ENCODE data around the gene ATP11A.
"Not testable (repeated sequence)": the region's sequence is repeated elsewhere in the genome, so short reads cannot be mapped to it uniquely, and the experiment has no call there.

Gene ATP11A

GRCh38 chr13:112655913-112656312, 33.9 kb upstream of the ATP11A start:
- TF ChIP-seq POLR2A (IDR thresholded peaks at IDR 0.05; ENCODE audit: low read length): no peak
- no peak for TF ChIP-seq GATA1 (IDR thresholded peaks at IDR 0.05; ENCODE audit: low read depth, low read length)
- DNase-seq: peak; percentile 74 to 85

- TF ChIP-seq POLR2A (IDR thresholded peaks at IDR 0.05; ENCODE audit: low read length) (no peak), GATA1 (IDR thresholded peaks at IDR 0.05; ENCODE audit: low read depth, low read length) (no peak)
- no peak for DNase-seq
These were observed 31.9 kb upstream of the ATP11A start for GRCh38 chr13:112657850-112658445.

GRCh38 chr13:112658808-112659207, 31.0 kb upstream of the ATP11A start:
- DNase-seq: no peak
- TF ChIP-seq POLR2A (IDR thresholded peaks at IDR 0.05; ENCODE audit: low read length) (no peak), GATA1 (IDR thresholded peaks at IDR 0.05; ENCODE audit: low read depth, low read length) (no peak)

DNA sequence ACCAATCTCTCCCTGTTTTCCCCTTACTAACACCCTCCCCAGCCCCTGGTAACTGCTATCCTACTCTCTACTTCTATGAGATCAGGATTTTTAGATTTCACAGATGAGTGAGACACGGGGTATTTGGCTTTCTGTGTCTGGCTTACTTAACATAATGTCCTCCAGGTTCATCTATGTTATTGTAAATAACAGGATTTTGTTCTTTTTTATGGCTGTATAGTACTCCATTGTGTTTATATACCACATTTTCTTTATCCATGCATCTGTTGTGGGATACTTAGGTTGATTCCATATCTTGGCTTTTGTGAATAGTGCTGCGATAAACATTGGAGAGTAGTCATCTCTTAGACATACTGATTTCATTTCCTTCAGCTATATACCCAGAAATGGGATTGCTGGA, 28.5 kb upstream of the ATP11A start:
- TF ChIP-seq GATA1 (IDR thresholded peaks at IDR 0.05; ENCODE audit: low read depth, low read length) (no peak), POLR2A (IDR thresholded peaks at IDR 0.05; ENCODE audit: low read length) (no peak)

DNA sequence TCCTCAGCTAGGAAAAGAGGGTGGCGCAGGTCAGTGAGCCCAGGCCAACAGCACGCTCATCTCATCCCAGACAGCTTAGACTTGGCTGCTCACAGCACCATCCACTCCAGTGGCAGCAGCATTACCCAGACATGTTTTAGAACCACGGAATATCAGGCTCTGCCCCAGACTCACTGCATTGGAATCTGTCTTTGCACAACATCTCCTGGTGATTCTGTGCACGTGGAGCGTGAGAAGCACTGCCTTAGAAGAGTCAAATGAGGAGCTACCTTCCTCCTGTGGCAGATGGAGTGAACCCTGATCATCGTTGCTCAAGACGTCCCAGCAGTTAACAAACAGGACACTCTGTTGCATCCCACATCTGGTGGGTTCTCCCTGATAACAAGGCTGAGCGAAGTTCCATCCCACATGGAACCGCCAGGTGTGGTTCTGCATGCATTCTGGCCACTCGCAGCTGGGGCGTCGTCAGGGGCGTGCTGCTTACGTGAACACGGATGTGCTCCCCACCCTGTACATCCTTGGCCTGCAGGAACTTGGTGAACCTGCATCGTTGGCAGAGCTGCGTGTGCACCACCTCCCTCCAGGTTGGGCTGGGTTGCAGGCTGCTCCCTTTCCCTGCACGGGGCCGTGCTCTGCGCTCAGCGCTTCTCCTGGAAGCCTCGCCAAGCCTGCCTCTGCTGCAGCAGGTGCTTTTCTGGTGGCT, 25.2 kb upstream of the ATP11A start:
- DNase-seq: no peak
- no peak for TF ChIP-seq POLR2A (IDR thresholded peaks at IDR 0.05; ENCODE audit: low read length)
- no peak for TF ChIP-seq GATA1 (IDR thresholded peaks at IDR 0.05; ENCODE audit: low read depth, low read length)

More for the DNA sequence above, 28.5 kb upstream of the ATP11A start:
- DNase-seq: no peak

- TF ChIP-seq GATA1 (IDR thresholded peaks at IDR 0.05; ENCODE audit: low read depth, low read length) (no peak), POLR2A (IDR thresholded peaks at IDR 0.05; ENCODE audit: low read length) (no peak)
- no peak for DNase-seq
These were observed 20.9 kb upstream of the ATP11A start for GRCh38 chr13:112668924-112669323.

DNA sequence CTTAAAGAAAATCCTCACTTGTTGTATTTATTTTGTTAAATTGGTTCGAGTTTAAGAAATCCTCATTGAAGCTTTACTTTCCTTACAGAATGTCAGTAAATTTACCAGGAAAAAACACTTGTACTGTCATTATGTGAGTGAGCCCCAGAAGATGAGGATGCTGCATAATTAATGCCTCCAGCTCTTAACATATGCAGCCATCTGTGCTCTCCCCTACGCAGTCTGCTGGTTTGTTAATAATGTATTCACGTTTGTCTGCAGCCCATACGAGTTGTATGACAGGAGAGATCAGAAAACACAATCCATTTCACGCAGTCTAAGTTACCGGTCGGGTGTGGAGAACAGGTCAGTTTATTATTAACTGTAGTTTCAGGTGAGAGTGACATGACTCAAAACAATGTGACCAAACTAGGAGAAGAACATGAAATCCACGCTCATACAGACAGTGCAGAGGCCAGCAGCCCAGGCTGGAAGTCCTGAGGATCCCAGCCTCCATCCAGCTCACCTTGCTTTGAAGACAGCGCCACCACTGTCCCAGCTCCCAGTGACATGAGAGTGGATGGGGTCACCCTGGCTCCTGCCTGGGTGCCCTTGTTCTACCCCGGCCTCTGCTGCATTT, 19.8 kb upstream of the ATP11A start:
- no peak for DNase-seq
- TF ChIP-seq GATA1 (IDR thresholded peaks at IDR 0.05; ENCODE audit: low read depth, low read length) (no peak), POLR2A (IDR thresholded peaks at IDR 0.05; ENCODE audit: low read length) (no peak)

DNA sequence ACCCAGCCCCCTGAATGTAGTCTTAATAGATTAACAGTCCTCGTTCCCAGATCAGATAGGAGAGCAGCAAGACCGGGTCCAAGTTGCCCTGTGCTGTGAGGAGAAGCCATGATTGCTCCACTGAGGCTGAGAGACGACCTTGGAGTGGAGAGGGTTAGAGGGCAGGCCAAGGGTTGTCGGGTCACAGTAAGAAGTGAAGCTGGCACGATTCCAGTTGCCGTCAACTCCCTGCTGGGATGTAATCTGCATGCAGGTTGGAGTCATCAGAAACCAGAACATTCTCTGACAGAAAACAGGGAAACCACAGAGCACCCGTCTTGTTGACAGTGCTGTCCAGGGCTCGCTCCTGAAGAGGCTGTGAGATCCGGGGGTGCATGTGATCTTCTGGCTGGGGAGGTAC, 19.0 kb upstream of the ATP11A start:
- DNase-seq: no peak
- TF ChIP-seq POLR2A (IDR thresholded peaks at IDR 0.05; ENCODE audit: low read length) (no peak), GATA1 (IDR thresholded peaks at IDR 0.05; ENCODE audit: low read depth, low read length) (no peak)

DNA sequence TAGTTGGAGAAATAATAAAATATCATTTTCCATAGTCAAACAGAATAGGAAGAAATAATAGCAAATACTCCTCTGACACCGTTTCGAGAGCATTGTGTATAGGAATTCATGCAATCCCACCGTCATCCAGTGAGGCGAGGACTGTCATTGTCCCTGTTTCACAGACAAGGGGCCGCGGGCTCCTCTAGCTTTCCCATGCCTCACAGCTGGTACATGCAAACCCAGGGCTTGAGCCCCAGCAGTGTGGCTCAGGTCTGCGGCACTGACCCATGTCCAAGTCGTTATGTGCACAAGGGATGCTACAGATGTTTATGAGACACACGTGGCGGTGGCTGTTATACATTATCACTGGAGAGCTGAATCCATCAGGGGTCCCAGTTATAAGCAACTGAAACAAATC, 18.5 kb upstream of the ATP11A start:
- no peak for DNase-seq
- TF ChIP-seq GATA1 (IDR thresholded peaks at IDR 0.05; ENCODE audit: low read depth, low read length): no peak
- TF ChIP-seq POLR2A (IDR thresholded peaks at IDR 0.05; ENCODE audit: low read length): no peak

DNA sequence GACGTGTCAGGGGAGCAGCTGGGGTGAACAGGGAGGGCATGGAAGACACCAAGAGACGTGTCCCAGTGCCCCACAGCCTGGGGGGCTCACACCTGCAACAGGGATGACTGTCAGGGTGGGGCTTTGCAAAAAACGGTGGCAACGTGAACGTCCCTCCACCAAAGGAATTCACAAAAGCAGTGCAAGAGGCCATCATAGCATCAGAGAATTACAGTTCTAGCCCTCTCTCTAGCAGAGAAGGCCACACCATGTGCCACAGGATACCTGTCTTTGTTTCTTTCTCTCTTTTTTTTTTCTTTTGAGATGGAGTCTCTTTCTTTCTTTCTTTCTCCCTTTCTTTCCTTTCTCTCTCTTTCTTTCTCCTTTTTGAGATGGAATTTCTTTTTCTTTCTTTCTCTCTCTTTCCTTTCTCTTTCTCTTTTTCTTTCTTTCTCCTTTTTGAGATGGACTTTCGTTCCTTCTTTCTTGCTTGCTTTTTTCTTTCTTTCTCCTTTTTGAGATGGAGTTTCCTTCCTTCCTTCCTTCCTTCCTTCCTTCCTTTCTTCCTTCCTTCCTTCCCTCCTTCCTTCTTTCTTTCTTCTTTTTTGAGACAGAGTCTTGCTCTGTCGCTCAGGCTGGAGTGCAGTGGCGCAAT, 17.1 kb upstream of the ATP11A start:
- DNase-seq: no peak
- no peak for TF ChIP-seq GATA1 (IDR thresholded peaks at IDR 0.05; ENCODE audit: low read depth, low read length)
- no peak for TF ChIP-seq POLR2A (IDR thresholded peaks at IDR 0.05; ENCODE audit: low read length)

DNA sequence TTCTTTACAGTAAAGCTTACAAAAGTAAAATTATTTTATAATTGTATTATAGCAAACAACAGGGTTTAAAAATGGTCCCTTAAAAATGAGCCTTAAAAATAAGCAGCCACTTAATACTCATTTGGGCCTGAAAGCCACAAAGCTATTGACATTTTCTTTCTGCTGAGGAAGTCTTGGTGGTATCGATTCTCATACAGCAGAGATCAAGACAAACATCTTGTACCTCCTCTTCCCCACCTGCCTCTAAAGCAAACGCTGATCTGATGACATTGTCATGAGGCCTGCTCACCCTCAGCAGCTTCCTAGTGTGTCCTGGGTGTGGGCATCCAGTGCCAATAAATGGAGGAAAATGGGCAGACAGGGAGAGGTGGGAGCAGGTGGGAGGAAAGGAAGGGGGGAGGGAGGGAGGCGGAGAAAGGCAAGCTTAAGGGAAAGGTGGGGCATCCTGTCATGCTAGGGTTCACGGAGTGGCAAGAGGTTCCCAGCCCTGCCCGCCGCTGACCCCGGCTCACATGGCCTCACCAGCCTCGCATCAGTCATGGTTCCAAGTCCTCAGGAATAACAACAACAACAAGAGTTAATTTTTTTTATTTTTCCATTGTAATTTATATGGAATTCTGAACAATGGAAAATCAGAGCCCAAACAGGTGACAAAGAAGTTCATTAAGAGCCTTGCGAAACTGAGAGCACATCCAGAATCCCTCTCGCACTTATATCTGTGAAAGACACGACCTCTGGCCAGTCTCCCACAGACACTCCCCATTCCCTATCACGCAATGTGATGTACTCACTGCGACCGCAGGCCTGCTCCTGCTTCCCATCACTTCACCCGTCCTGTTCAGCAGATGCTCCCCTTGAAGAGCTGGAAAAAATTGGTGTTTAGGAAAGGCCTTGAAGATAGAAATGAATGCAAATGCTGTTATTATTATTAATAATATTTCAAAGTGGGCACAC, 15.1 kb upstream of the ATP11A start:
- TF ChIP-seq GATA1 (IDR thresholded peaks at IDR 0.05; ENCODE audit: low read depth, low read length) (no peak), POLR2A (IDR thresholded peaks at IDR 0.05; ENCODE audit: low read length) (no peak)
- DNase-seq: no peak

- TF ChIP-seq GATA1 (IDR thresholded peaks at IDR 0.05; ENCODE audit: low read depth, low read length) (no peak), POLR2A (IDR thresholded peaks at IDR 0.05; ENCODE audit: low read length) (no peak)
- DNase-seq: no peak
These were observed 14.5 kb upstream of the ATP11A start for GRCh38 chr13:112675366-112675756.

- DNase-seq: not testable (repeated sequence)
These were observed 12.3 kb upstream of the ATP11A start for GRCh38 chr13:112677421-112677962.

All from erythroblast (primary cell).